ENCODE measurements around the gene ATP5F1B. TPM values are rescaled to one million over a fixed set of nuclear protein-coding genes. Genes with fewer than 3 reads are reported as not detected.
A peak's percentile ranks its signal among the peaks of the same experiment; 100 is the strongest.

Gene ATP5F1B
- total RNA-seq, 4 donors from 2014 or later = 293 to 326 (median 296) TPM

DNA sequence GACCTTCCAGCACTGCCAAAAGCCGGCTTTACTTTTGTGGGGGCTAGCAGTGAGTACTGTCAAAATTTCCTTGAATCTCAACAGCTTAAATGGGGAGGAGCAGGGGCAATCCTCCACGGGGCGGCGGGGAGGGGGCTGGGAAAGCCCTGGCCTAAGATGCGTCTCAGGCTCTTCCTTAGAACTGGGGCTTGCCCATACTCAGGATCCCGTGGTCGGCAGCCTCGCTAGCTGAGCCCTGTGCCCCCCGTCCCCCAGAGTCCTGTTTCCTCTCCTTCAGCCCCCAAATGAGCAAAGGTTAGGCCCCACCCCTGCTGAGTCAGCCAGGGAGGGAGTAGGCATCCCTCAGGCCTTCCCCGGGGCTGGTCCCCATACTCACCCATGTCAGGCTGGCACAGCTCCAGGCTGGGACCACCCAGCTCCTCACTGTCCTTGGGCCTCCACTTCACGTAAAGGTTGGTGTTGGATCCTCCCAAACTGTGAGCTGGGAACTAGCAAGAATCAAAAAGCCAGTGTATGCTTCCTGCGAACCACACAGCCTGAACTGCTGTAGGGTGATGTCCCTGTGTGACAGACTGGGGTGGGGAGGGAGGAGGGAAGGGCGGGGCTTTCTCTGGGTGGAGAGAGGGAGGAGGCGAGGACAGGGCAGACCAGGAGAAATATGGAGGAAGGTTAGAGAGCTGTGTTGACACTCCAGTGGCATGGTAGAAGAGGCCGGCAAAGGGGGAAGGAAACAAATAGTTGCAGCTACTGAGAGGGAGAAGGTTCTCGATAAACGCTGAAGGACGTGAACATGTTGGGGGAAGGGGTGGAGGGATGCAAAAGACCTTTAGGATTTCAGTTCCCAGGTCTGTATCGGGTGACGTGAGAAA lies 9.7 kb downstream of the ATP5F1B start:
- 0% methylated on average over 14 to 20 of the region's 20 CpGs for WGBS, 2 donors
- Histone ChIP-seq H3K9me3 (no peaks in the 10 kb centered on the region), H3K27ac (peak overlapping the region; percentile 96 to 99 (median 97)), H3K36me3 (peaks cover 7 to 36% (median 16%) of the 10 kb centered on the region in 3 donors), H3K4me1 (peaks cover 0 to 56% (median 34%) of the 10 kb centered on the region in 4 donors), H3K4me3 (peak overlapping the region; percentile 75 to 84 (median 78)), H3K27me3 (no peaks in the 10 kb centered on the region)
- DNase-seq (ENCODE audit: low spot score in 2 of 2) = peak; percentile 92 to 95
- peak; percentile 84 to 95 for TF ChIP-seq POLR2A (IDR thresholded peaks at IDR 0.05)
- TF ChIP-seq, protein P1, sequence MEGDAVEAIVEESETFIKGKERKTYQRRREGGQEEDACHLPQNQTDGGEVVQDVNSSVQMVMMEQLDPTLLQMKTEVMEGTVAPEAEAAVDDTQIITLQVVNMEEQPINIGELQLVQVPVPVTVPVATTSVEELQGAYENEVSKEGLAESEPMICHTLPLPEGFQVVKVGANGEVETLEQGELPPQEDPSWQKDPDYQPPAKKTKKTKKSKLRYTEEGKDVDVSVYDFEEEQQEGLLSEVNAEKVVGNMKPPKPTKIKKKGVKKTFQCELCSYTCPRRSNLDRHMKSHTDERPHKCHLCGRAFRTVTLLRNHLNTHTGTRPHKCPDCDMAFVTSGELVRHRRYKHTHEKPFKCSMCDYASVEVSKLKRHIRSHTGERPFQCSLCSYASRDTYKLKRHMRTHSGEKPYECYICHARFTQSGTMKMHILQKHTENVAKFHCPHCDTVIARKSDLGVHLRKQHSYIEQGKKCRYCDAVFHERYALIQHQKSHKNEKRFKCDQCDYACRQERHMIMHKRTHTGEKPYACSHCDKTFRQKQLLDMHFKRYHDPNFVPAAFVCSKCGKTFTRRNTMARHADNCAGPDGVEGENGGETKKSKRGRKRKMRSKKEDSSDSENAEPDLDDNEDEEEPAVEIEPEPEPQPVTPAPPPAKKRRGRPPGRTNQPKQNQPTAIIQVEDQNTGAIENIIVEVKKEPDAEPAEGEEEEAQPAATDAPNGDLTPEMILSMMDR (IDR thresholded peaks at IDR 0.05) = no peak
- TF ChIP-seq EP300 (IDR thresholded peaks at IDR 0.05) = peak in 1 of 2 donors; percentile 99

DNA sequence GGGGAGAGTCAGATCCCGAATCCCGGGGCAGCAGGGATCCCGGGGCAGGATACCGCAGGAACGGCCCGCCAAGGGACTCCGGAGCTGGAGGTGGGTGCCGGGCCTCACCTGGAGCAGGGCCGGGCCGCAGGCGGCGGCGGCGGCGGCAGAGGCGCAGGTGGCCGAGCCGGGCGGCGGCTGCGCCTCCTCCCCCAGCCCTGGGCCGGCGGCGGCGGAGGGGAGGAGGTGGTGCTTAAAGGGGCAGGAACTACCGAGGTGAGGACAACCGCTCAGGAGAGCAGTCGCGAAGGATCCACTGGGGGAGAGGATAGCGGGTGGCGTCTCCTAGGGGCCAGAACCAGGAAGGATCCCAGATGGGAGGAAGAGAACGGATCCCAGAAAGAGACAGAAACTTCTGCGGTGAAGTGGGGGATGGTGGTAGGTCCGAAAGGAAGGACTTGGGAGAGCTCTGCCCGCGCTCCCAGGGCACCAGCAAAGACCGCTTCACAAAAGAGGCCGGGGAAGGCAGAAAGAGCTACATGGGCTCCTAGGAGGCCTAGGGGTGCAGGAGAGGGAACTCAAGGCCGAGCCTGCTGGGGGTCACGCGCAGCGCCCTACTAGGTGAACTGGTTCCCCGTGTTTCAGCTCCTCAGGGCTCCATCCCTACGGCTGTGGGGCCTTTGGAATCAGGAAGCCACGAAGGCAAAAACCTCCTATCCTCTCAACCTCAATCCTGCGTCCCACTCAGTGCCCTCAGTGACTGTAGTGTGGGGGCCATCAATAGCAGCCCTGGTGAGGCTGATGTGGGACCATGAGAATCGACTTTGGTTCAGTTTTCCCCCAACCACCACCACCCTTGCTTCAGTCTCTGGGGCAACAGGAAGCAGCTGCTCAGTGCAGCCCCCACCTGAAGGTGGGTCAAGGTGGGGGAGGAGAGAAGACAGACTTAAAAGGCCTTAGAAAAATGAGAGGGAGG lies 10.7 kb downstream of the ATP5F1B start:
- H3K27me3 ChIP-seq = no peaks in the 10 kb centered on the region
- 2% methylated on average over 29 to 47 of the region's 47 CpGs for WGBS, 2 donors
- TF ChIP-seq EP300 (IDR thresholded peaks at IDR 0.05) (peak in 1 of 2 donors; percentile 71), POLR2A (IDR thresholded peaks at IDR 0.05) (peak in 1 of 2 donors; percentile 64)
- TF ChIP-seq, protein P1 (IDR thresholded peaks at IDR 0.05) = peak; percentile 21 to 65 (median 42)
- H3K4me1 ChIP-seq = peaks cover 0 to 61% (median 43%) of the 10 kb centered on the region in 4 donors
- H3K9me3 ChIP-seq = no peaks in the 10 kb centered on the region
- H3K4me3 ChIP-seq = peak overlapping the region; percentile 75 to 84 (median 78)
- peak overlapping the region; percentile 96 to 99 (median 97) for H3K27ac ChIP-seq
- H3K36me3 ChIP-seq = peaks cover 7 to 26% (median 13%) of the 10 kb centered on the region in 3 donors
- peak in 1 of 2 donors; percentile 52 for DNase-seq (ENCODE audit: low spot score in 2 of 2)

DNA sequence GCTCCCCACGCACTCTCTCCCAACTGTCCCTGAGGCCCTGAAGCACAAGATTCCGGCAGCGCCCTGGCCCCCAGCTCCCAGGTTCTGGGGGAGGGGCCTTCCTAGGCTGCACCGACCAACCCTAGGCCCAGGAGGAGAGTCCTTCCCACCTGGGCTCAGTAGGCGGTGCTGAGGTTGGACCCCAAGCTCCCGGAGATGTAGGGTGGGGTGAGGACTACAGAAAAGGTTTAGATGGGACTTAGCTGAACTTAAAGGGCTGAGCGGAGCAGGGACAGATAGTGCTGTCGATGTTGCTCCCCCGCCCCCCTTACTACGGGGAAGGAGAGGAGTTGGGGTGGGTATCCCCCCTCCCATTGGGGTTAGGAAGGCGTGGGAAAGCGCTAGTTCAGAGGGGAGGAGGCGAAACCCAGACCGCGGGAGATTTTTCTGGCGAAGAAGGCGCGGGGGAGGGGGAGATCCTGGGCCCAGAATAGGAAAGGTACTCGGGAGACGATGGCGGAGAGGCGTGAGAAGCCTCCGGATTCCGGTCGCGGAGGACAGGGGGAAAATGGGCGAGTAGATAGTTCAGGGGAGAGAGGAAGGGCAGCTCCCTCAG lies 11.4 kb downstream of the ATP5F1B start:
- H3K27me3 ChIP-seq = no peaks in the 10 kb centered on the region
- peak overlapping the region; percentile 75 to 84 (median 78) for H3K4me3 ChIP-seq
- peak overlapping the region; percentile 96 to 99 (median 97) for H3K27ac ChIP-seq
- peaks cover 0 to 61% (median 43%) of the 10 kb centered on the region in 4 donors for H3K4me1 ChIP-seq
- no peak for TF ChIP-seq EP300 (IDR thresholded peaks at IDR 0.05)
- TF ChIP-seq, protein P1 (IDR thresholded peaks at IDR 0.05) = no peak
- peak in 1 of 2 donors; percentile 41 for TF ChIP-seq POLR2A (IDR thresholded peaks at IDR 0.05)
- no peak for DNase-seq (ENCODE audit: low spot score in 2 of 2)
- WGBS, 2 donors = 1 to 2% methylated on average over 27 of the region's 27 CpGs
- H3K36me3 ChIP-seq = peaks cover 7 to 19% (median 7%) of the 10 kb centered on the region in 3 donors
- H3K9me3 ChIP-seq = no peaks in the 10 kb centered on the region

DNA sequence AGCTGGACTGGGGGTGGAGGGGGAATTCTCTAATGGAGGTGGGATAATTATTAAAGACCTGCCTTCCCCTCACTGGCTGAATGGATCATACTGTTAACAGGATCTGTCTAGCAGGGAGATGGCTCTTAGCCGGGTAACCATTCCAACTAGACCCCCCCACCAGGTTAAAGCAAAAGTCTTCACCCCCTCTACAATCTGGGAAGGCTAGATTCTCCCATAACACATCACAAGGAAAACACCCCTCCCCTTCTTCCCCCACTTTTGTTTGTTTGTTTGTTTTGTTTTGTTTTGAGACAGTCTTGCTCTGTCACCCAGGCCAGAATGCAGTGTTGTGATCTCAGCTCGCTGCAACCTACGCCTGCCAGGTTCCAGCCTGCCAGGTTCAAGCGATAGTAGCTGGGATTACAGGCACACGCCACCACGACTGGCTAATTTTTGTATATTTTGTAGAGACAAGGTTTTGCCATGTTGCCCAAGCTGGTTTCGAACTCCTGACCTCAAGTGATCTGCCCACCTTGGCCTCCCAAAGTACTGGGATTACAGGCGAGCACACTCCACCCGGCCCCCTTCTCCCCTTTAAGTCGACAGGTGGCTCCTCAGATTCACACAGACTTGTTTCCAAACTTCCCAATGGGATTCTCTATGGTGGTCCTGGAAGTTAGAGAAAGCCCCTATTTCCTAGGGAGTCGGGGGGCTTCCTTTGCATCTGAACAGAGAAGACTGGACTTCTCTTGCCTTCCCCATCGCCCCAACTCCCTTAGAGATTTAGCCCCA lies 12.1 kb downstream of the ATP5F1B start:
- H3K36me3 ChIP-seq = peaks cover 6 to 12% (median 7%) of the 10 kb centered on the region in 3 donors
- H3K27ac ChIP-seq = peak overlapping the region; percentile 96 to 99 (median 97)
- no peaks in the 10 kb centered on the region for H3K27me3 ChIP-seq
- no peak for DNase-seq (ENCODE audit: low spot score in 2 of 2)
- 44% methylated on average over 12 of the region's 12 CpGs for WGBS, 2 donors
- H3K9me3 ChIP-seq = no peaks in the 10 kb centered on the region
- no peak for TF ChIP-seq POLR2A (IDR thresholded peaks at IDR 0.05)
- no peak for TF ChIP-seq EP300 (IDR thresholded peaks at IDR 0.05)
- TF ChIP-seq, protein P1 (IDR thresholded peaks at IDR 0.05) = no peak
- peak overlapping the region; percentile 75 to 84 (median 78) for H3K4me3 ChIP-seq
- peaks cover 0 to 58% (median 43%) of the 10 kb centered on the region in 4 donors for H3K4me1 ChIP-seq

Measured in tibial nerve (tissue), 4 donors.